CD4-positive, alpha-beta memory T cell (primary cell): ENCODE data around the gene ANO7. TPM values are rescaled to one million over a fixed set of nuclear protein-coding genes. Genes with fewer than 3 reads are reported as not detected.
A peak's percentile ranks its signal among the peaks of the same experiment; 100 is the strongest.

Experiments
- CTCF ChIA-PET: fragments of 350-600 bp; sonication (Branson Sonifier 250); formaldehyde crosslinking; loops from one replicate; lab custom pipeline; 2021; ENCODE audit warnings: inconsistent platforms; ENCODE audit not compliant: partially characterized antibody; lab: Charles Lee
- POLR2A ChIA-PET: fragments of 350-600 bp; sonication (Branson Sonifier 250); formaldehyde crosslinking; loops from one replicate; lab custom pipeline; 2021; ENCODE audit not compliant: partially characterized antibody; lab: Charles Lee
- DNase-seq, 5 donors: peaks; one replicate each; pipeline versions ENCODE4 v3.0.0 to v3.0.0-alpha.2; 2020 to 2022; ENCODE audit warnings: mixed read lengths in 1 of 5
- H3K27ac ChIP-seq: one replicate; pipeline ENCODE4 v1.7.0; 2013; ENCODE audit warnings: low read depth, low read length
- H3K27me3 ChIP-seq: 2 replicates; pipeline ENCODE4 v1.7.0; 2013; ENCODE audit warnings: mild to moderate bottlenecking, low read length, moderate library complexity; ENCODE audit not compliant: insufficient read depth
- H3K36me3 ChIP-seq: 2 replicates; pipeline ENCODE4 v1.7.0; 2013; ENCODE audit warnings: mild to moderate bottlenecking, low read length, moderate library complexity; ENCODE audit not compliant: insufficient read depth
- H3K4me1 ChIP-seq: 2 replicates; pipeline ENCODE4 v1.7.0; 2013; ENCODE audit warnings: mild to moderate bottlenecking, low read length, moderate library complexity; ENCODE audit not compliant: insufficient read depth
- H3K4me3 ChIP-seq, 2 donors: one replicate each; pipeline ENCODE4 v1.7.0; 2013; ENCODE audit warnings: low read length in 2 of 2, mild to moderate bottlenecking in 1 of 2
- H3K9me3 ChIP-seq, 2 donors: one replicate each; pipeline ENCODE4 v1.7.0; 2013; ENCODE audit warnings: low read length in 2 of 2, control low read depth in 1 of 2; ENCODE audit not compliant: control insufficient read depth in 1 of 2
- H3K27ac Mint-ChIP-seq, 7 donors: one replicate each; pipeline ENCODE4 v1.8.0; 2020 to 2021; ENCODE audit warnings: mixed read lengths in 7 of 7, mild to moderate bottlenecking in 6 of 7, inconsistent platforms in 3 of 7, moderate library complexity in 3 of 7
- H3K27me3 Mint-ChIP-seq, 2 donors: one replicate each; pipeline ENCODE4 v1.8.0; 2020 to 2021; ENCODE audit warnings: mixed read lengths in 2 of 2
- H3K36me3 Mint-ChIP-seq, 2 donors: one replicate each; pipeline ENCODE4 v1.8.0; 2020 to 2021; ENCODE audit warnings: mixed read lengths in 2 of 2, inconsistent platforms in 1 of 2, mild to moderate bottlenecking in 1 of 2
- H3K4me1 Mint-ChIP-seq, 4 donors: one replicate each; pipeline ENCODE4 v1.8.0; 2020 to 2021; ENCODE audit warnings: mixed read lengths in 4 of 4, mild to moderate bottlenecking in 1 of 4
- H3K4me3 Mint-ChIP-seq, 8 donors: one replicate each; pipeline ENCODE4 v1.8.0; 2020 to 2021; ENCODE audit warnings: mixed read lengths in 8 of 8, mild to moderate bottlenecking in 7 of 8, moderate library complexity in 6 of 8, inconsistent platforms in 3 of 8
- H3K9me3 Mint-ChIP-seq, 8 donors: one replicate each; pipeline ENCODE4 v1.8.0; 2020 to 2021; ENCODE audit warnings: mixed read lengths in 8 of 8, mild to moderate bottlenecking in 5 of 8, inconsistent platforms in 3 of 8, moderate library complexity in 1 of 8
- intact Hi-C: fragments of 100-400 bp; cut with micrococcal nuclease; formaldehyde crosslinking; loops from one replicate; pipeline ENCODE4 v1.15.1; 2023
- polyA plus RNA-seq, 2 donors: library from polyadenylated mRNA; unstranded; fragments of 300-500 nt; fragmentation: Illumina TruSeq; gene quantifications; one replicate each; pipeline ENCODE4 v1.2.3, GENCODE V29; 2021
- total RNA-seq, 2 experiments: library from RNA; stranded (reverse); gene quantifications; one replicate each; pipeline ENCODE4 v1.2.3, GENCODE V29; 2021

The ANO7 gene
- total and polyA plus RNA-seq, 4 experiments from 2014 or later: 0.13 to 0.81 (median 0.53) TPM; not detected in 1

DNA sequence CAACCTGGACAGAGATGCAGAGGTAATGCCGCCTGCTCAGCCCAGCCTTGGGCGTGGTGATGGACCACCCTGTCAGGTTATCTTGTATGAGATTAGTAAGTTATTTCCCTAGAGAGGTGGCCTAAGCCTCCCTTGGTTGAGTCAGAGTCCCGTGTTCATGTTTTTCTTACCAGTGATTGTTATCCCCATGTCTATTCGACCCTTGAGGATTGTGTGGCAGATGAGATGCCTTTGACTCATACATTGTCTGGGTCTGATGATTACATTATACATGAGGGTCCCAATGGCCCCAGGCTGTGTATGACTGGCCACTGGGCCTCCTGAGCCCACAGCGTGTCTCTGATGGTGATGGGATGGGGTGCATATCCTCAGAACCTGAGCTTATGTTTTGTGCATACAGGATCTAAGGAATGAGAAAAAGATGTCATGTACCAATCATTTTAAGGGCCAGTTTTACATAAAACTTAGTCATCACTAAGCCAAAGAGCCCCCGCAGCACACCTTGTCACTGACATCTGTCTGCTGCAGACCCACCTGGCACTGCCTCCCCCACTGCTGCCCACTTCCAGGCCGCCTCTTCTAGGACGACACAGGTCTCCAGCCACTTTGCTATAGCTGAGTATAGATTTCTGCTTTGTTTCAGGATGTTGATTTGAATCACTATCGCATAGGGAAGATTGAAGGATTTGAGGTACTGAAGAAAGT, 30.5 kb upstream of the ANO7 start:
- Mint-ChIP-seq H3K9me3 (no peaks in the 10 kb centered on the region), H3K4me3 (no peak overlapping the region), H3K27me3 (no peaks in the 10 kb centered on the region), H3K27ac (peak overlapping the region in 2 of 7 donors; percentile 41 to 42), H3K4me1 (peaks cover 6 to 12% (median 7%) of the 10 kb centered on the region in 4 donors), H3K36me3 (peaks cover 30 to 62% of the 10 kb centered on the region in 2 donors)
- Histone ChIP-seq H3K36me3 (peaks cover 30% of the 10 kb centered on the region), H3K4me1 (no peaks in the 10 kb centered on the region), H3K27ac (no peak overlapping the region), H3K9me3 (no peaks in the 10 kb centered on the region), H3K27me3 (no peaks in the 10 kb centered on the region), H3K4me3 (no peak overlapping the region)
- POLR2A ChIA-PET: interaction anchor here (0.9 to 1.0 kb wide), 2 partner anchors 48 to 93 kb away, joined by 3 read pairs; no protein-coding TSS in a partner anchor
- DNase-seq: no peak
- CTCF ChIA-PET: interaction anchor here (1.7 kb wide), 1 partner anchor 9 kb away, joined by 4 read pairs; the partner anchor contains the start of gene PASK
- intact Hi-C loops: no loop called here

DNA sequence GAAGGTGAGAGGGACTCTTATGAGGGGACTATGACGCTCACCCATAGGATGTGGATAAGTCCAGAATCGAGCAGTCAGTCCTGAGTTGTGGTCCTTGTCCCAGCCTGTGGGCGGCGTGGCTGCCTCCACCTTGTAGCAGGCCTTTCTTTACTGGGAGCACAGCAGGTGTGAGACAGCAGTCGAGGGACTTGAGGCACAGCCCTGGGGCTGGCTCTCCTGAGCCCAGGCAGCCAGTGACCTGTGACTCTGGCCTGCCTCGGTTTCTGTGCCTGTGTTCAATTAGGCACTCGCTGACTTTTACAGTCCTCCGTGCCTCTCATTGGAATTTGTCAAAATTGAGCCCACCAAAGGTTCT, 30.0 kb upstream of the ANO7 start:
- H3K4me1 Mint-ChIP-seq: peaks cover 2 to 7% (median 5%) of the 10 kb centered on the region in 4 donors
- ChIA-PET CTCF (interaction anchor here (1.7 kb wide), 1 partner anchor 9 kb away, joined by 4 read pairs; the partner anchor contains the start of gene PASK), POLR2A (interaction anchor here (1.0 kb wide), 1 partner anchor 48 kb away, joined by 3 read pairs; no protein-coding TSS in a partner anchor)
- H3K4me3 Mint-ChIP-seq: no peak overlapping the region
- H3K27me3 Mint-ChIP-seq: no peaks in the 10 kb centered on the region
- Histone ChIP-seq H3K36me3 (peaks cover 32% of the 10 kb centered on the region), H3K27ac (no peak overlapping the region), H3K9me3 (no peaks in the 10 kb centered on the region), H3K27me3 (no peaks in the 10 kb centered on the region), H3K4me1 (no peaks in the 10 kb centered on the region), H3K4me3 (no peak overlapping the region)
- peaks cover 26 to 61% of the 10 kb centered on the region in 2 donors for H3K36me3 Mint-ChIP-seq
- H3K9me3 Mint-ChIP-seq: no peaks in the 10 kb centered on the region
- intact Hi-C loops: no loop called here
- no peak for DNase-seq
- H3K27ac Mint-ChIP-seq: no peak overlapping the region

DNA sequence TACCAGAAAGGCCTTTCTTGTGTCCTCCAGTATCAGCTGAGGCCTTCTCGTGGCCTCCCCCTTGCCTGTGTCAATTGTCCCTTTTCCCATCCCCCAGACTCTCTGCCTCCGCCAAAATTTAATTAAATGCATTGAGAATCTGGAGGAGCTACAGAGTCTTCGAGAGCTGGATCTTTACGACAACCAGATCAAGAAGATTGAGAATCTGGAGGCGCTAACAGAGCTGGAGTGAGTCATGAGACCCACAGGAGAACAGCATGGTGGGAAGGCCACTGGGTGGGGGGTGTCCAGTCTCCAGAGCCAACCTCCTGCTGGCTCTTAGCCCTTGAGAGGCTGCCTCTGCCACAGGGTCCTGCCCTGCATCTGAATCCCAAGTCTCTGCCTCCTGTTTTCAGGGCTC, 29.4 kb upstream of the ANO7 start:
- POLR2A ChIA-PET: interaction anchor here (1.0 kb wide), 1 partner anchor 49 kb away, joined by 3 read pairs; no protein-coding TSS in a partner anchor
- Histone ChIP-seq H3K4me1 (no peaks in the 10 kb centered on the region), H3K36me3 (peaks cover 38% of the 10 kb centered on the region), H3K9me3 (no peaks in the 10 kb centered on the region), H3K27ac (no peak overlapping the region), H3K4me3 (no peak overlapping the region), H3K27me3 (no peaks in the 10 kb centered on the region)
- Mint-ChIP-seq H3K4me3 (no peak overlapping the region), H3K27me3 (no peaks in the 10 kb centered on the region), H3K4me1 (peaks cover 0 to 7% (median 5%) of the 10 kb centered on the region in 4 donors), H3K36me3 (peaks cover 26 to 63% of the 10 kb centered on the region in 2 donors), H3K27ac (no peak overlapping the region), H3K9me3 (no peaks in the 10 kb centered on the region)
- DNase-seq: no peak
- CTCF ChIA-PET: no interaction called here
- intact Hi-C loops: no loop called here

DNA sequence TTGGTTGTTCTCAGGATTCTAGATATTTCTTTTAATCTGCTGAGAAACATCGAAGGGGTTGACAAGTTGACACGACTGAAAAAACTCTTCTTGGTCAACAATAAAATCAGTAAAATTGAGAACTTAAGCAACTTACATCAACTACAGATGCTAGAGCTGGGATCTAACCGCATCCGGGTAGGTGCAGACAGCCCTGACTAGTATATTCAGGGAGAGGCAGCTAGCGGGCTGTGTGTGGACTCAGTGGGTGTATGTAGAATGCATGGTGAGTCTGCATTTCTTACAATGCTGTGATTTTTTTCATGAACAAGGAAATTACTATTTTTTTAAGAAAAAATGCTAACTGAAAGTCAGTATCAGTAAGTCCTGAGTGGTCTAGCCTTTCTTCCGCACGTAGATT, 28.2 kb upstream of the ANO7 start:
- Mint-ChIP-seq H3K9me3 (no peaks in the 10 kb centered on the region), H3K4me3 (no peak overlapping the region), H3K27me3 (no peaks in the 10 kb centered on the region), H3K4me1 (peaks cover 0 to 3% (median 2%) of the 10 kb centered on the region in 4 donors), H3K36me3 (peaks cover 29 to 62% of the 10 kb centered on the region in 2 donors), H3K27ac (no peak overlapping the region)
- H3K27ac ChIP-seq: no peak overlapping the region
- no peaks in the 10 kb centered on the region for H3K4me1 ChIP-seq
- CTCF ChIA-PET: no interaction called here
- H3K27me3 ChIP-seq: no peaks in the 10 kb centered on the region
- POLR2A ChIA-PET: no interaction called here
- no peak for DNase-seq
- intact Hi-C loops: no loop called here
- H3K9me3 ChIP-seq: no peaks in the 10 kb centered on the region
- no peak overlapping the region for H3K4me3 ChIP-seq
- peaks cover 38% of the 10 kb centered on the region for H3K36me3 ChIP-seq

DNA sequence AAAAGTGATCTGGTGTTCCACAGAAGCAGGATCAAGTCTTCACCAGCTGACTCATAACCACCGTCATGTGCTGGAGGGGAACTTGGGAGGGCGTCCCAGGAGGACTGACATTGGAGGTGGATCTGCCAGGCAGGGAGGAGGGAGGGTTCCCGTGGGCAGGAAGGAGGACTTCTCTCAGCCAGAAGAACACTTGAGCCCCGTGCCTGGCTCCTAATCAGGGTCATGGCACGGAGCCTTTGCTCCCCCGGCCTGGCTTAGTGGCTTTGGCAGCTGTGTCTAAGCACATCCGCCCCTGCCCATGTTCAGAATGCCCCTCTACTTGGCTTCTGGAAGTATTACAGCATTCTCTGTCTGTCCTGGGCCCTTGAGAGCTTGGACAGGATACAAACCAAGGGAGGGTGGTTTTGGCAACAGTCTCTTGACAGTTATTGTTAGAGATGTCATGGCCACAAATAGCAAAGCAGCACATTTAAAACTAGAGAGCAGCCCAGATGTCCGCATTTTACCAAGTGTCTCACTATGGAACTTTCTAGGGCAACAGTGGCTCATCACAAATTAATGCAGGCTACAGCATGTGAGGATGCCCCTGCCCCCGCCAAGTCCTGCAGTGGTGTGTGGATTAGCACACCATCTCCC, 26.7 kb upstream of the ANO7 start:
- Histone ChIP-seq H3K4me3 (no peak overlapping the region), H3K4me1 (no peaks in the 10 kb centered on the region), H3K9me3 (no peaks in the 10 kb centered on the region), H3K27me3 (no peaks in the 10 kb centered on the region), H3K27ac (no peak overlapping the region), H3K36me3 (peaks cover 45% of the 10 kb centered on the region)
- no peaks in the 10 kb centered on the region for H3K9me3 Mint-ChIP-seq
- H3K27ac Mint-ChIP-seq: peak overlapping the region in 2 of 7 donors; percentile 2 to 4
- ChIA-PET CTCF (no interaction called here), POLR2A (no interaction called here)
- peaks cover 33 to 61% of the 10 kb centered on the region in 2 donors for H3K36me3 Mint-ChIP-seq
- intact Hi-C loops: no loop called here
- no peak overlapping the region for H3K4me3 Mint-ChIP-seq
- H3K4me1 Mint-ChIP-seq: peaks cover 0 to 3% (median under 1%) of the 10 kb centered on the region in 4 donors
- no peaks in the 10 kb centered on the region for H3K27me3 Mint-ChIP-seq
- DNase-seq: no peak

DNA sequence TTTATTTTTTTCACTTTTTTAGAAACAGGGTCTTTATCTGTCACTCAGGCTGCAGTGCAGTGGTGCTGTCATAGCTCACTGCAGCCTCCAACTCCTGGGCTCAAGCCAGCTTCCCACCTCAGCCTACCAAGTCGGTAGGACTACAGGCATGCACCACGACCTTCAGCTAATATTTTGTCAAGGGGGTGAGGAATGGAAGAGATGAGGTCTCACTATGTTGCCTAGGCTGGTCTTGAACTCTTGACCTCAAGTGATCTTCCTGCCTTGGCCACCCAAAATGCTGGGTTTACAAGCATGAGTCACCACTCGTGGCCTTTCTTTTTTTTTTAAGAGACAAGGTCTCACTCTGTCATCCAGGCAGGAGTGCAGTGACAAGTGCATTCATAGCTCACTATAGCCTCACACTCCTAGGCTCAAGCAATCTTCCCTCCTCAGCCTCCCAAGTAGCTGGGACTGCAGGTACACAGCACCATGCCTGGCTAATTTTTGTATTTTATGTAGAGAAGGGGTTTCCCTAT, 24.8 kb upstream of the ANO7 start:
- intact Hi-C loops: no loop called here
- no peaks in the 10 kb centered on the region for H3K9me3 ChIP-seq
- no peak overlapping the region for H3K4me3 ChIP-seq
- Mint-ChIP-seq H3K36me3 (peaks cover 38 to 60% of the 10 kb centered on the region in 2 donors), H3K4me1 (peaks cover 0 to 2% (median 0%) of the 10 kb centered on the region in 4 donors), H3K4me3 (no peak overlapping the region), H3K9me3 (no peaks in the 10 kb centered on the region), H3K27ac (no peak overlapping the region), H3K27me3 (no peaks in the 10 kb centered on the region)
- H3K27me3 ChIP-seq: no peaks in the 10 kb centered on the region
- ChIA-PET POLR2A (interaction anchor here (2.0 kb wide), 1 partner anchor 14 kb away, joined by 6 read pairs; the partner anchor contains the start of gene PASK), CTCF (no interaction called here)
- DNase-seq: no peak
- H3K36me3 ChIP-seq: peaks cover 49% of the 10 kb centered on the region
- no peak overlapping the region for H3K27ac ChIP-seq
- H3K4me1 ChIP-seq: no peaks in the 10 kb centered on the region

DNA sequence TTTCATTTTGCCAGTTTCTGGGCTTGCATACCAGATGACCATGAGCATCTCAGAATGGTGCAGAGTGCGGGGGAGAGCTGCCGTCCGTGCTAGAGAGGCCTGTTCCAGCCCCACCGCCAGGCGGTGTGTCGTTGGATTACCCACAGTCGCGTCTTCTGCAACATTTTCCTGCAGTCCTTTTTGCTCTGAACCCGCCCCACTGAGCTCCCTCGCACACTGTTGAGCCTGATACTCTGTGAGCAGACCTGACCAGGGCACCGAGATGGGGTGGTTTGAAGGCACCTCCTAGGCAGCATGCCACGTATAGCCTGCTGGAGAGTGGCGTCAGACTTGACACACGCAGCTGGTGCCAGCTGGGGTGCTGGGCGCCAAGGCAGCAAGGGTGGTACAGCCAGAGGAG, 20.1 kb upstream of the ANO7 start:
- Mint-ChIP-seq H3K27ac (no peak overlapping the region), H3K4me3 (no peak overlapping the region), H3K9me3 (peaks cover 0 to 17% (median 14%) of the 10 kb centered on the region in 8 donors), H3K36me3 (peaks cover 61 to 69% of the 10 kb centered on the region in 2 donors), H3K27me3 (no peaks in the 10 kb centered on the region), H3K4me1 (peaks cover 0 to 2% (median 0%) of the 10 kb centered on the region in 4 donors)
- CTCF ChIA-PET: interaction anchor here (1.5 kb wide), 1 partner anchor 9 kb away, joined by 4 read pairs; no protein-coding TSS in a partner anchor
- Histone ChIP-seq H3K4me1 (no peaks in the 10 kb centered on the region), H3K27ac (no peak overlapping the region), H3K36me3 (peaks cover 68% of the 10 kb centered on the region), H3K4me3 (no peak overlapping the region), H3K9me3 (peaks cover 0 to 7% of the 10 kb centered on the region in 2 donors), H3K27me3 (no peaks in the 10 kb centered on the region)
- POLR2A ChIA-PET: no interaction called here
- intact Hi-C loops: no loop called here
- no peak for DNase-seq
